Duodenal mucosa (tissue), 2 donors: ENCODE data around the gene DNAH6.

Experiments
- H3K27ac ChIP-seq: one replicate; pipeline ENCODE4 v1.7.0; 2013; ENCODE audit warnings: low read depth, low read length
- H3K27me3 ChIP-seq, 2 donors: one replicate each; pipeline ENCODE4 v1.7.0; 2013; ENCODE audit warnings: low read length in 2 of 2, control low read depth in 1 of 2; ENCODE audit not compliant: insufficient read depth in 2 of 2, control insufficient read depth in 1 of 2
- H3K36me3 ChIP-seq, 2 donors: one replicate each; pipeline ENCODE4 v1.7.0; 2013; ENCODE audit warnings: low read length in 2 of 2, control low read depth in 1 of 2; ENCODE audit not compliant: insufficient read depth in 2 of 2, control insufficient read depth in 1 of 2
- H3K4me1 ChIP-seq, 2 donors: one replicate each; pipeline ENCODE4 v1.7.0; 2013; ENCODE audit warnings: low read length in 2 of 2, control low read depth in 1 of 2; ENCODE audit not compliant: insufficient read depth in 2 of 2, control insufficient read depth in 1 of 2
- H3K4me3 ChIP-seq, 2 donors: one replicate each; pipeline ENCODE4 v1.7.0; 2013; ENCODE audit warnings: low read length in 2 of 2, low read depth in 1 of 2
- H3K9ac ChIP-seq, 2 donors: one replicate each; pipeline ENCODE4 v1.7.0; 2013; ENCODE audit warnings: low read length in 2 of 2, low read depth in 1 of 2
- H3K9me3 ChIP-seq, 2 donors: one replicate each; pipeline ENCODE4 v1.7.0; 2013; ENCODE audit warnings: low read length in 2 of 2, control low read depth in 1 of 2; ENCODE audit not compliant: control insufficient read depth in 1 of 2

The DNAH6 gene

GRCh38 chr2:84647267-84647666 lies 131.0 kb downstream of the DNAH6 start:
- Histone ChIP-seq H3K9ac (no peak overlapping the region), H3K4me1 (no peaks in the 10 kb centered on the region), H3K27ac (no peak overlapping the region), H3K27me3 (peaks cover 0 to 3% of the 10 kb centered on the region in 2 donors), H3K9me3 (no peaks in the 10 kb centered on the region), H3K36me3 (no peaks in the 10 kb centered on the region), H3K4me3 (no peak overlapping the region)

- Histone ChIP-seq H3K4me3 (no peak overlapping the region), H3K27me3 (peaks cover 0 to 3% of the 10 kb centered on the region in 2 donors), H3K9me3 (no peaks in the 10 kb centered on the region), H3K9ac (no peak overlapping the region), H3K36me3 (no peaks in the 10 kb centered on the region), H3K27ac (no peak overlapping the region), H3K4me1 (no peaks in the 10 kb centered on the region)
Measured at GRCh38 chr2:84649058-84649457, 132.8 kb downstream of the DNAH6 start.

GRCh38 chr2:84649487-84650142 lies 133.3 kb downstream of the DNAH6 start:
- Histone ChIP-seq H3K9ac (no peak overlapping the region), H3K27me3 (peaks cover 0 to 3% of the 10 kb centered on the region in 2 donors), H3K4me3 (no peak overlapping the region), H3K27ac (no peak overlapping the region), H3K36me3 (no peaks in the 10 kb centered on the region), H3K9me3 (no peaks in the 10 kb centered on the region), H3K4me1 (no peaks in the 10 kb centered on the region)

GRCh38 chr2:84652431-84652830 lies 136.1 kb downstream of the DNAH6 start:
- Histone ChIP-seq H3K4me1 (no peaks in the 10 kb centered on the region), H3K27me3 (peaks cover 0 to 3% of the 10 kb centered on the region in 2 donors)

GRCh38 chr2:84653302-84653701 lies 137.0 kb downstream of the DNAH6 start:
- Histone ChIP-seq H3K27me3 (peaks cover 0 to 3% of the 10 kb centered on the region in 2 donors), H3K9ac (no peak overlapping the region), H3K36me3 (no peaks in the 10 kb centered on the region), H3K4me1 (no peaks in the 10 kb centered on the region), H3K27ac (no peak overlapping the region), H3K4me3 (no peak overlapping the region), H3K9me3 (no peaks in the 10 kb centered on the region)

More at GRCh38 chr2:84652431-84652830, 136.1 kb downstream of the DNAH6 start:
- no peak overlapping the region for H3K4me3 ChIP-seq
- H3K36me3 ChIP-seq, result no peaks in the 10 kb centered on the region
- no peak overlapping the region for H3K27ac ChIP-seq
- no peak overlapping the region for H3K9ac ChIP-seq
- H3K9me3 ChIP-seq, result no peaks in the 10 kb centered on the region

GRCh38 chr2:84654414-84654813 lies 138.1 kb downstream of the DNAH6 start:
- no peak overlapping the region for H3K4me3 ChIP-seq
- H3K4me1 ChIP-seq, result no peaks in the 10 kb centered on the region
- no peak overlapping the region for H3K27ac ChIP-seq
- no peak overlapping the region for H3K9ac ChIP-seq
- H3K27me3 ChIP-seq, result peaks cover 0 to 3% of the 10 kb centered on the region in 2 donors
- no peaks in the 10 kb centered on the region for H3K36me3 ChIP-seq
- H3K9me3 ChIP-seq, result no peaks in the 10 kb centered on the region

- Histone ChIP-seq H3K4me1 (no peaks in the 10 kb centered on the region), H3K27me3 (no peaks in the 10 kb centered on the region), H3K36me3 (no peaks in the 10 kb centered on the region), H3K4me3 (no peak overlapping the region), H3K9ac (no peak overlapping the region), H3K27ac (no peak overlapping the region), H3K9me3 (no peaks in the 10 kb centered on the region)
Measured at GRCh38 chr2:84669122-84669521, 152.8 kb downstream of the DNAH6 start.

- no peak overlapping the region for H3K27ac ChIP-seq
- no peak overlapping the region for H3K9ac ChIP-seq
- no peak overlapping the region for H3K4me3 ChIP-seq
- no peaks in the 10 kb centered on the region for H3K9me3 ChIP-seq
- no peaks in the 10 kb centered on the region for H3K36me3 ChIP-seq
- no peaks in the 10 kb centered on the region for H3K27me3 ChIP-seq
- H3K4me1 ChIP-seq, result no peaks in the 10 kb centered on the region
Measured at GRCh38 chr2:84674099-84674498, 157.8 kb downstream of the DNAH6 start.

GRCh38 chr2:84674586-84674985 lies 158.3 kb downstream of the DNAH6 start:
- Histone ChIP-seq H3K4me1 (no peaks in the 10 kb centered on the region), H3K9ac (no peak overlapping the region), H3K9me3 (no peaks in the 10 kb centered on the region), H3K4me3 (no peak overlapping the region), H3K27me3 (no peaks in the 10 kb centered on the region), H3K36me3 (no peaks in the 10 kb centered on the region), H3K27ac (no peak overlapping the region)

- H3K27me3 ChIP-seq, result no peaks in the 10 kb centered on the region
- no peak overlapping the region for H3K27ac ChIP-seq
- no peak overlapping the region for H3K4me3 ChIP-seq
- H3K9ac ChIP-seq, result no peak overlapping the region
- no peaks in the 10 kb centered on the region for H3K36me3 ChIP-seq
- no peaks in the 10 kb centered on the region for H3K9me3 ChIP-seq
- H3K4me1 ChIP-seq, result no peaks in the 10 kb centered on the region
Measured at GRCh38 chr2:84676295-84676694, 160.0 kb downstream of the DNAH6 start.
